AG04449 (cell line): ENCODE results near the gene MFSD1.

ENCODE experiments used
- CTCF ChIA-PET: fragments of 350-600 bp; formaldehyde crosslinking; extraction: SDS; loops from one replicate; lab custom pipeline; 2021; ENCODE audit warnings: antibody characterized with exemption; lab: Yijun Ruan, JAX
- POLR2A ChIA-PET: fragments of 400-600, 350-600 bp; formaldehyde crosslinking; extraction: SDS; loops from one replicate; lab custom pipeline; 2020; ENCODE audit warnings: antibody characterized with exemption, inconsistent platforms; lab: Yijun Ruan, JAX
- DNase-seq: peaks from one replicate; pipeline ENCODE4 v3.0.0-alpha.2; 2010; ENCODE audit warnings: low read depth, low spot score
- H3K4me3 ChIP-seq: 2 replicates; pipeline ENCODE4 v1.5.1; 2011; ENCODE audit warnings: low read depth, mild to moderate bottlenecking, control low read depth, low read length
- CTCF ChIP-seq: IDR thresholded peaks from one replicate; pipeline ENCODE4 v1.5.1; 2011; ENCODE audit warnings: mild to moderate bottlenecking, moderate library complexity, low read length, control low read depth, inconsistent platforms; ENCODE audit not compliant: insufficient read depth; ENCODE audit errors: missing control alignments

MFSD1 gene

GRCh38 chr3:158801696-158802408 lies at the start of gene MFSD1:
TSS of gene MFSD1 (plus strand) at chr3:158802054. CDS start at chr3:158802153, 99 bp downstream.
- ChIA-PET CTCF (interaction anchor here (0.9 to 9.0 kb wide), 12 partner anchors 9 to 464 kb away, joined by 3 to 63 read pairs (median 8); partner anchors contain the start of gene GFM1), POLR2A (interaction anchor here (0.6 to 1.4 kb wide), 5 partner anchors 9 to 444 kb away, joined by 3 to 6 read pairs (median 3); no protein-coding TSS in a partner anchor)
- peak; percentile 44 for DNase-seq
- peak within 1 kb of the TSS; percentile 83 for H3K4me3 ChIP-seq
- TF ChIP-seq CTCF: no peak

GRCh38 chr3:158753854-158754253 lies 48.0 kb upstream of the MFSD1 start:
- H3K4me3 ChIP-seq: no peak overlapping the region
- TF ChIP-seq CTCF: no peak
- DNase-seq: no peak
- ChIA-PET POLR2A (no interaction called here), CTCF (no interaction called here)

- DNase-seq: no peak
- TF ChIP-seq CTCF: no peak
- ChIA-PET CTCF (interaction anchor here (0.8 to 1.3 kb wide), 5 partner anchors 8 to 505 kb away, joined by 3 to 4 read pairs (median 3); no protein-coding TSS in a partner anchor), POLR2A (no interaction called here)
- no peak overlapping the region for H3K4me3 ChIP-seq
Observed at GRCh38 chr3:158755421-158755820, 46.4 kb upstream of the MFSD1 start.

GRCh38 chr3:158761350-158761749 lies 40.5 kb upstream of the MFSD1 start:
- CTCF ChIA-PET: interaction anchor here (1.2 to 10.8 kb wide), 5 partner anchors 9 to 102 kb away, joined by 3 to 65 read pairs (median 4); no protein-coding TSS in a partner anchor
- no peak for DNase-seq
- POLR2A ChIA-PET: interaction anchor here (0.6 kb wide), 1 partner anchor 189 kb away, joined by 3 read pairs; no protein-coding TSS in a partner anchor
- H3K4me3 ChIP-seq: no peak overlapping the region
- TF ChIP-seq CTCF: no peak

- DNase-seq: no peak
- ChIA-PET POLR2A (no interaction called here), CTCF (interaction anchor here (0.9 to 10.8 kb wide), 3 partner anchors 27 to 223 kb away, joined by 3 to 65 read pairs (median 4); no protein-coding TSS in a partner anchor)
Observed at GRCh38 chr3:158762701-158763100, 39.2 kb upstream of the MFSD1 start.

More at GRCh38 chr3:158762701-158763100, 39.2 kb upstream of the MFSD1 start:
- no peak for TF ChIP-seq CTCF
- no peak overlapping the region for H3K4me3 ChIP-seq
